Stimulated activated CD4-positive, alpha-beta T cell treated with anti-CD3 and anti-CD28 coated beads, Interleukin-4, amount 100 ng/mL, for 1 hour (primary cell): ENCODE data around the gene HVCN1.

ENCODE experiments used
- DNase-seq: peaks from one replicate; pipeline ENCODE4 v3.0.0-alpha.2; 2020

The HVCN1 gene

GRCh38 chr12:110698171-110698902 is 9.4 kb upstream of the HVCN1 start:
- peak; percentile 68 for DNase-seq

- no peak for DNase-seq
Measured at GRCh38 chr12:110697236-110697635, 8.3 kb upstream of the HVCN1 start.

- no peak for DNase-seq
Measured at GRCh38 chr12:110696283-110696682, 7.4 kb upstream of the HVCN1 start.

- DNase-seq, result no peak
Measured at GRCh38 chr12:110694330-110694901, 5.5 kb upstream of the HVCN1 start.

- DNase-seq, result no peak
Measured at GRCh38 chr12:110693731-110694130, 4.8 kb upstream of the HVCN1 start.

- DNase-seq, result no peak
Measured at GRCh38 chr12:110690127-110690430, 1.2 kb upstream of the HVCN1 start.

GRCh38 chr12:110689281-110690126 is 589 bp upstream of the HVCN1 start:
- DNase-seq, result peak; percentile 40

GRCh38 chr12:110687396-110688169 is 1.3 kb downstream of the HVCN1 start:
- no peak for DNase-seq

- no peak for DNase-seq
Measured at GRCh38 chr12:110686294-110686903, 2.5 kb downstream of the HVCN1 start.

- DNase-seq, result no peak
Measured at GRCh38 chr12:110684312-110684836, 4.5 kb downstream of the HVCN1 start.

- no peak for DNase-seq
Measured at GRCh38 chr12:110683888-110684287, 5.0 kb downstream of the HVCN1 start.

- no peak for DNase-seq
Measured at GRCh38 chr12:110680032-110680431, 8.9 kb downstream of the HVCN1 start.

GRCh38 chr12:110679201-110679600 is 9.7 kb downstream of the HVCN1 start:
- no peak for DNase-seq

GRCh38 chr12:110677982-110678381 is 10.9 kb downstream of the HVCN1 start:
- DNase-seq, result no peak

GRCh38 chr12:110677206-110677911 is 11.6 kb downstream of the HVCN1 start:
- no peak for DNase-seq

- DNase-seq, result no peak
Measured at GRCh38 chr12:110676171-110676570, 12.7 kb downstream of the HVCN1 start.

- peak; percentile 51 for DNase-seq
Measured at GRCh38 chr12:110670161-110670701, 18.7 kb downstream of the HVCN1 start.

GRCh38 chr12:110669193-110669502 is 19.8 kb downstream of the HVCN1 start:
- no peak for DNase-seq

- no peak for DNase-seq
Measured at GRCh38 chr12:110668480-110669192, 20.3 kb downstream of the HVCN1 start.

GRCh38 chr12:110667671-110668070 is 21.2 kb downstream of the HVCN1 start:
- DNase-seq, result no peak

- no peak for DNase-seq
Measured at GRCh38 chr12:110666892-110667291, 22.0 kb downstream of the HVCN1 start.
